HEK293 (cell line): ENCODE results near the gene ATP6V0B.

Experiments
- CTCF ChIP-seq: fragments of 450-650 bp; formaldehyde crosslinking; IDR thresholded peaks from 2 replicates; pipeline ENCODE4 v1.5.1; 2016; ENCODE audit warnings: missing biosample characterization, missing genetic modification characterization
- GLI2 ChIP-seq: fragments of 450-650 bp; formaldehyde crosslinking; IDR thresholded peaks from 2 replicates; pipeline ENCODE4; 2017; ENCODE audit warnings: missing biosample characterization, missing genetic modification characterization, low read depth, borderline replicate concordance
- REST ChIP-seq: fragments of 450-650 bp; formaldehyde crosslinking; IDR thresholded peaks from 2 replicates; pipeline ENCODE4 v1.5.1; 2016; ENCODE audit warnings: missing biosample characterization, missing genetic modification characterization
- ZNF704 ChIP-seq: fragments of 450-650 bp; formaldehyde crosslinking; IDR thresholded peaks from 2 replicates; pipeline ENCODE4 v1.5.1; 2016; ENCODE audit warnings: missing biosample characterization, missing genetic modification characterization

- TF ChIP-seq CTCF (tag by site-specific recombination) (no peak), GLI2 (tag by site-specific recombination) (no peak), REST (tag by site-specific recombination) (0 out of 2 replicates have a peak, but pooled peaks have one; percentile 32), ZNF704 (no peak)
Observed at GRCh38 chr1:43969416-43969745, 5.4 kb upstream of the ATP6V0B start.
